A549 (cell line): ENCODE results near the gene PLTP. TPM values are rescaled to one million over a fixed set of nuclear protein-coding genes. Genes with fewer than 3 reads are reported as not detected.

Source experiments
- ATAC-seq, 2 experiments: fragments of 200-7000 bp in 1 of 2; fragments of >200 bp in 1 of 2; cut with Nextera tagmentation in 1 of 2; cut with Tn5 transposase in 1 of 2; 3 replicates each; pipeline versions ENCODE4 v1.8.0 to v1.9.1; 2018 to 2020; ENCODE audit warnings: mild to moderate bottlenecking in 1 of 2, moderate library complexity in 1 of 2
- CTCF ChIA-PET: fragments of 300-600 bp; sonication (Branson Sonifier 250); formaldehyde crosslinking; extraction: SDS; loops from one replicate; lab custom pipeline; 2021; ENCODE audit warnings: antibody characterized with exemption, inconsistent platforms; lab: Yijun Ruan, JAX
- POLR2A ChIA-PET: fragments of 350-600 bp; formaldehyde crosslinking; extraction: SDS; loops from one replicate; lab custom pipeline; 2021; ENCODE audit warnings: antibody characterized with exemption, inconsistent platforms; lab: Yijun Ruan, JAX
- DNase-seq, 2 experiments: peaks; one replicate each; pipeline versions ENCODE4 v3.0.0 to v3.0.0-alpha.2; 2011 to 2016; ENCODE audit warnings: low read depth in 1 of 2, low spot score in 1 of 2
- FAIRE-seq: peaks from 2 replicates; lab custom pipeline; 2011; peaks lifted over from hg19 to GRCh38; lab: Jason Lieb, UNC
- H3K27ac ChIP-seq, 2 experiments: fragments of >200 bp; sonication (Bioruptor Twin); formaldehyde crosslinking; 3 replicates each; pipeline ENCODE4 v1.5.1; 2016 to 2017
- H3K4me1 ChIP-seq: fragments of >200 bp; sonication (Bioruptor Twin); formaldehyde crosslinking; 3 replicates; pipeline ENCODE4 v1.6.1; 2016
- H3K4me2 ChIP-seq: fragments of >200 bp; sonication (Bioruptor Twin); formaldehyde crosslinking; 3 replicates; pipeline ENCODE4 v1.6.1; 2016
- H3K4me3 ChIP-seq: fragments of >200 bp; sonication (Bioruptor Twin); formaldehyde crosslinking; 3 replicates; pipeline ENCODE4 v1.5.1; 2016
- H3K9me3 ChIP-seq: fragments of >200 bp; sonication (Bioruptor Twin); formaldehyde crosslinking; 3 replicates; pipeline ENCODE4 v1.6.1; 2016
- BCL3 ChIP-seq: fragments of >200 bp; sonication (Bioruptor Twin); formaldehyde crosslinking; IDR thresholded peaks from 3 replicates; pipeline ENCODE4 v1.6.1; 2016
- CBX8 ChIP-seq: fragments of 200-600 bp; sonication (generic); IDR thresholded peaks from 2 replicates; pipeline ENCODE4 v1.6.1; 2016
- CTCF ChIP-seq: fragments of >200 bp; sonication (Bioruptor Twin); formaldehyde crosslinking; IDR thresholded peaks from 3 replicates; pipeline ENCODE4 v1.5.1; 2016
- EHF ChIP-seq: fragments of 250-450 bp; sonication (Bioruptor Pico); IDR thresholded peaks from 2 replicates; pipeline ENCODE4 v1.5.0; 2020; ENCODE audit warnings: mild to moderate bottlenecking
- ELK1 ChIP-seq: fragments of 150-350 bp; IDR thresholded peaks from 2 replicates; pipeline ENCODE4 v1.6.1; 2014; ENCODE audit warnings: low read depth, mild to moderate bottlenecking, low read length
- ESRRA ChIP-seq: fragments of 150-350 bp; IDR thresholded peaks from 2 replicates; pipeline ENCODE4 v1.6.1; 2014; ENCODE audit warnings: mild to moderate bottlenecking, low read length, borderline replicate concordance
- FOSB ChIP-seq: fragments of 250-450 bp; sonication (Bioruptor Pico); IDR thresholded peaks from 2 replicates; pipeline ENCODE4 v1.5.0; 2020; ENCODE audit warnings: mild to moderate bottlenecking, moderate library complexity
- FOSL2 ChIP-seq, 2 experiments: fragments of 450-650 bp in 1 of 2; fragments of >200 bp in 1 of 2; sonication (Bioruptor Twin) in 1 of 2; formaldehyde crosslinking; IDR thresholded peaks; 2 replicates each; pipeline versions ENCODE4 v1.5.0 to v1.6.1; 2016 to 2020; ENCODE audit warnings: mild to moderate bottlenecking in 1 of 2, moderate library complexity in 1 of 2
- HDAC2 ChIP-seq: fragments of 200-600 bp; sonication (generic); IDR thresholded peaks from 2 replicates; pipeline ENCODE4 v1.6.1; 2016
- HES2 ChIP-seq: fragments of >200 bp; sonication (Bioruptor Twin); formaldehyde crosslinking; IDR thresholded peaks from 2 replicates; pipeline ENCODE4 v1.6.1; 2016
- HOXB13 ChIP-seq: fragments of 250-450 bp; sonication (Bioruptor Pico); IDR thresholded peaks from 2 replicates; pipeline ENCODE4 v1.5.0; 2020; ENCODE audit warnings: low read depth, mild to moderate bottlenecking, moderate library complexity
- JUN ChIP-seq, 2 experiments: fragments of >200 bp; sonication (Bioruptor Twin); formaldehyde crosslinking; IDR thresholded peaks; 2 replicates in 1 of 2; 3 replicates in 1 of 2; pipeline ENCODE4 v1.6.1; 2016 to 2017
- KDM1A ChIP-seq: fragments of 200-600 bp; sonication (generic); IDR thresholded peaks from 2 replicates; pipeline ENCODE4 v1.6.1; 2016; ENCODE audit warnings: low read depth, mild to moderate bottlenecking
- KDM5A ChIP-seq: fragments of 200-600 bp; sonication (generic); IDR thresholded peaks from 2 replicates; pipeline ENCODE4 v1.6.1; 2016; ENCODE audit warnings: antibody characterized with exemption, mild to moderate bottlenecking
- MAFK ChIP-seq: fragments of 450-650 bp; IDR thresholded peaks from 2 replicates; pipeline ENCODE4 v1.6.1; 2014; ENCODE audit not compliant: partially characterized antibody
- MYC ChIP-seq: IDR thresholded peaks from 2 replicates; pipeline ENCODE4 v1.6.1; 2012; ENCODE audit warnings: mild to moderate bottlenecking, inconsistent platforms, low read length, improper control_type of control experiment, borderline replicate concordance
- NR3C1 ChIP-seq: fragments of >200 bp; sonication (Bioruptor Twin); formaldehyde crosslinking; IDR thresholded peaks from 3 replicates; pipeline ENCODE4 v1.6.1; 2017
- PBX3 ChIP-seq: IDR thresholded peaks from 2 replicates; pipeline ENCODE4 v1.6.1; 2012
- PHF8 ChIP-seq: fragments of 200-600 bp; sonication (generic); IDR thresholded peaks from 2 replicates; pipeline ENCODE4 v1.6.1; 2016; ENCODE audit warnings: low read depth, mild to moderate bottlenecking, antibody characterized with exemption, moderate library complexity, borderline replicate concordance
- POLR2A ChIP-seq: IDR thresholded peaks from 2 replicates; pipeline ENCODE4 v1.6.1; 2012; ENCODE audit warnings: mild to moderate bottlenecking, low read length
- RARB ChIP-seq: fragments of 250-450 bp; sonication (Bioruptor Pico); IDR thresholded peaks from 2 replicates; pipeline ENCODE4 v1.8.0; 2021; ENCODE audit warnings: mild to moderate bottlenecking, moderate library complexity
- RFX5 ChIP-seq: fragments of 450-650 bp; IDR thresholded peaks from 2 replicates; pipeline ENCODE4 v1.7.1; 2014; ENCODE audit warnings: antibody characterized with exemption, mild to moderate bottlenecking, moderate library complexity
- RNF2 ChIP-seq: fragments of 200-600 bp; sonication (generic); IDR thresholded peaks from 2 replicates; pipeline ENCODE4 v1.6.1; 2016; ENCODE audit warnings: low read depth, mild to moderate bottlenecking, antibody characterized with exemption, moderate library complexity, borderline replicate concordance
- ZFP36 ChIP-seq: fragments of 450-650 bp; IDR thresholded peaks from 2 replicates; pipeline ENCODE4 v1.6.1; 2014; ENCODE audit warnings: borderline replicate concordance; ENCODE audit not compliant: partially characterized antibody
- WGBS: methylation state at CpG from one replicate; pipeline ENCODE4 v1.1.6; 2017; ENCODE audit errors: missing lambda C conversion rate; 5-methylcytosine and 5-hydroxymethylcytosine counted together
- polyA plus RNA-seq, 4 experiments: library from polyadenylated mRNA; depleted of rRNA in 3 of 4; stranded (reverse); fragments of >200 nt; fragmentation: RNase III in 1 of 4; extraction: RNeasy Plus Mini Kit Qiagen cat#74134 plus additional on column Dnase treatment in 1 of 4; gene quantifications; 2 replicates in 3 of 4; 3 replicates in 1 of 4; pipeline ENCODE4 v1.2.3, GENCODE V29; 2011 to 2017

The PLTP gene
- polyA plus RNA-seq, 2 of the 4 experiments (the other 2 are of a cell fraction), result 1.6 to 2.7 TPM

- no peak overlapping the region for H3K27ac ChIP-seq
- no peaks in the 10 kb centered on the region for H3K9me3 ChIP-seq
- peak overlapping the region; percentile 92; the same call in 1 of the 3 replicates for H3K4me2 ChIP-seq
- no peak for FAIRE-seq
- WGBS, result 84% methylated on average over 4 of the region's 4 CpGs
- ChIA-PET CTCF (interaction anchor here (0.6 to 2.0 kb wide), 7 partner anchors 8 to 560 kb away, joined by 3 to 12 read pairs (median 4); partner anchors contain the start of genes CTSA and NEURL2), POLR2A (interaction anchor here (1.0 to 2.2 kb wide), 3 partner anchors 9 to 59 kb away, joined by 3 to 12 read pairs (median 4); partner anchors contain the start of genes CTSA and SNX21)
- no peak for ATAC-seq
- DNase-seq, result no peak
- no peak overlapping the region for H3K4me3 ChIP-seq
- TF ChIP-seq BCL3 (no peak), RNF2 (no peak), FOSB (CRISPR knock-in tag) (no peak), MYC (no peak), RARB (no peak), ESRRA (no peak)
- H3K4me1 ChIP-seq, result peaks cover 17% of the 10 kb centered on the region
Measured at GRCh38 chr20:45882469-45883099, 29.4 kb downstream of the PLTP start.

- DNase-seq, result peak; percentile 98 to 99
- TF ChIP-seq CBX8 (no peak), PBX3 (peak; percentile 98), HDAC2 (0 out of 2 replicates have a peak, but pooled peaks have one; percentile 42), NR3C1 (no peak), ELK1 (no peak), PHF8 (peak; percentile 65; the same call in 1 of the 2 replicates), POLR2A (peak; percentile 89), HES2 (no peak), RFX5 (peak; percentile 77; the same call in 1 of the 2 replicates), JUN (IDR thresholded peaks at IDR 0.05) (peak; percentile 50 to 58; a peak in 3 of 5 replicates), CTCF (no peak), FOSL2 (IDR thresholded peaks at IDR 0.05) (no peak), FOSL2 (CRISPR knock-in tag; IDR thresholded peaks at IDR 0.05) (no peak), EHF (CRISPR knock-in tag) (no peak), ZFP36 (peak; percentile 67), MAFK (no peak), KDM1A (peak; percentile 69), BCL3 (peak; percentile 58; the same call in 1 of the 3 replicates), HOXB13 (CRISPR knock-in tag) (no peak), KDM5A (no peak)
Measured at GRCh38 chr20:45880988-45881788, 30.8 kb downstream of the PLTP start, which contains the start of gene ZSWIM1. TSS of gene ZSWIM1 (plus strand) at chr20:45881227. CDS start at chr20:45882593, 1,366 bp downstream.

More at GRCh38 chr20:45880988-45881788, 30.8 kb downstream of the PLTP start, which contains the start of gene ZSWIM1:
- Histone ChIP-seq H3K27ac (peak within 1 kb of the TSS; percentile 79 to 81), H3K4me2 (peak within 1 kb of the TSS; percentile 92), H3K9me3 (no peaks in the 10 kb centered on the region), H3K4me1 (peaks cover 17% of the 10 kb centered on the region), H3K4me3 (peak within 1 kb of the TSS; percentile 73)
- ATAC-seq, result peak; percentile 99 to 100
- ChIA-PET POLR2A (interaction anchor here (0.6 to 2.2 kb wide), 15 partner anchors 9 to 518 kb away, joined by 3 to 26 read pairs (median 4); partner anchors contain the start of genes CTSA, NEURL2, SNX21 and SYS1), CTCF (interaction anchor here (0.7 to 1.9 kb wide), 10 partner anchors 9 to 133 kb away, joined by 3 to 12 read pairs (median 4); partner anchors contain the start of genes CTSA and NEURL2)
- FAIRE-seq, result peak; percentile 92
- 1% methylated on average over 23 of the region's 23 CpGs for WGBS
